MM.1S (cell line): ENCODE data around the gene LIMCH1.
"Not testable (repeated sequence)": the region's sequence is repeated elsewhere in the genome, so short reads cannot be mapped to it uniquely, and the experiment has no call there.

Experiments
- DNase-seq: peaks from one replicate; pipeline ENCODE4 v3.0.0-alpha.2; 2015
- H2AFZ ChIP-seq: fragments of 300-600 bp; sonication (generic); 2 replicates; pipeline ENCODE4 v1.6.0; 2016; ENCODE audit warnings: antibody characterized with exemption, low read length
- H3F3A ChIP-seq: fragments of 300-600 bp; sonication (generic); 2 replicates; pipeline ENCODE4 v1.6.1; 2016; ENCODE audit warnings: mild to moderate bottlenecking, antibody characterized with exemption, low read length, moderate library complexity, mixed read lengths; ENCODE audit not compliant: insufficient read depth
- H3K27ac ChIP-seq: fragments of 300-600 bp; sonication (generic); 2 replicates; pipeline ENCODE4 v1.5.1; 2016; ENCODE audit warnings: mild to moderate bottlenecking, low read length
- H3K27me3 ChIP-seq: fragments of 300-600 bp; sonication (generic); replicated peaks from 2 replicates; pipeline ENCODE4 v1.6.0; 2016; ENCODE audit warnings: low read length; ENCODE audit not compliant: insufficient read depth
- H3K36me3 ChIP-seq: fragments of 300-600 bp; sonication (generic); replicated peaks from 2 replicates; pipeline ENCODE4 v1.6.1; 2016; ENCODE audit warnings: mild to moderate bottlenecking, low read length, mixed read lengths; ENCODE audit not compliant: insufficient read depth
- H3K4me1 ChIP-seq: fragments of 300-600 bp; sonication (generic); 2 replicates; pipeline ENCODE4 v1.6.1; 2016; ENCODE audit warnings: low read length, mixed read lengths
- H3K4me2 ChIP-seq: fragments of 300-600 bp; sonication (generic); 2 replicates; pipeline ENCODE4 v1.6.0; 2016; ENCODE audit warnings: low read depth, low read length
- H3K4me3 ChIP-seq: fragments of 300-600 bp; sonication (generic); 2 replicates; pipeline ENCODE4 v1.5.1; 2016; ENCODE audit warnings: low read length, mixed read lengths
- H3K79me2 ChIP-seq: fragments of 300-600 bp; sonication (generic); 2 replicates; pipeline ENCODE4 v1.6.1; 2016; ENCODE audit warnings: mixed run types, low read length, mixed read lengths
- H3K9ac ChIP-seq: fragments of 300-600 bp; sonication (generic); 2 replicates; pipeline ENCODE4 v1.6.1; 2016; ENCODE audit warnings: low read length, mixed read lengths
- H3K9me2 ChIP-seq: fragments of 300-600 bp; sonication (generic); replicated peaks from 2 replicates; pipeline ENCODE4 v1.6.1; 2016; ENCODE audit warnings: mild to moderate bottlenecking, low read length, mixed read lengths; ENCODE audit not compliant: insufficient read depth
- H3K9me3 ChIP-seq: fragments of 300-600 bp; sonication (generic); replicated peaks from 2 replicates; pipeline ENCODE4 v1.6.1; 2016; ENCODE audit warnings: mild to moderate bottlenecking, low read length, mixed read lengths; ENCODE audit not compliant: insufficient read depth
- H4K20me1 ChIP-seq: fragments of 300-600 bp; sonication (generic); 2 replicates; pipeline ENCODE4 v1.6.1; 2016; ENCODE audit warnings: mild to moderate bottlenecking, low read length, moderate library complexity, mixed read lengths; ENCODE audit not compliant: insufficient read depth
- EZH2 ChIP-seq: fragments of 300-600 bp; sonication (generic); optimal IDR thresholded peaks from 2 replicates; pipeline ENCODE3; 2017; ENCODE audit warnings: low read depth, mild to moderate bottlenecking, antibody characterized with exemption, low read length, mixed read lengths
- EZH2phosphoT487 ChIP-seq: fragments of 300-600 bp; sonication (generic); IDR thresholded peaks from 2 replicates; pipeline ENCODE4 v1.6.1; 2018; ENCODE audit warnings: antibody characterized with exemption, low read length
- TF ChIP-seq, protein P1 (sequence below): fragments of 300-600 bp; sonication (generic); IDR thresholded peaks from 2 replicates; pipeline ENCODE4 v1.5.1; 2016; ENCODE audit warnings: antibody characterized with exemption, low read length, mixed read lengths

Gene LIMCH1

GRCh38 chr4:41640906-41641305 is 102.9 kb downstream of the LIMCH1 start:
- Histone ChIP-seq H3K27ac (no peak overlapping the region), H3K4me2 (no peak overlapping the region), H3K9ac (no peak overlapping the region), H3F3A (no peaks in the 10 kb centered on the region), H3K9me2 (no peaks in the 10 kb centered on the region), H3K79me2 (no peaks in the 10 kb centered on the region), H3K27me3 (no peaks in the 10 kb centered on the region), H3K9me3 (no peaks in the 10 kb centered on the region), H3K4me3 (no peak overlapping the region), H4K20me1 (no peaks in the 10 kb centered on the region), H3K36me3 (no peaks in the 10 kb centered on the region), H2AFZ (no peak overlapping the region), H3K4me1 (0 out of 2 replicates have a peak, but pooled peaks cover 7% of the 10 kb centered on the region)
- no peak for DNase-seq
- TF ChIP-seq, protein P1, sequence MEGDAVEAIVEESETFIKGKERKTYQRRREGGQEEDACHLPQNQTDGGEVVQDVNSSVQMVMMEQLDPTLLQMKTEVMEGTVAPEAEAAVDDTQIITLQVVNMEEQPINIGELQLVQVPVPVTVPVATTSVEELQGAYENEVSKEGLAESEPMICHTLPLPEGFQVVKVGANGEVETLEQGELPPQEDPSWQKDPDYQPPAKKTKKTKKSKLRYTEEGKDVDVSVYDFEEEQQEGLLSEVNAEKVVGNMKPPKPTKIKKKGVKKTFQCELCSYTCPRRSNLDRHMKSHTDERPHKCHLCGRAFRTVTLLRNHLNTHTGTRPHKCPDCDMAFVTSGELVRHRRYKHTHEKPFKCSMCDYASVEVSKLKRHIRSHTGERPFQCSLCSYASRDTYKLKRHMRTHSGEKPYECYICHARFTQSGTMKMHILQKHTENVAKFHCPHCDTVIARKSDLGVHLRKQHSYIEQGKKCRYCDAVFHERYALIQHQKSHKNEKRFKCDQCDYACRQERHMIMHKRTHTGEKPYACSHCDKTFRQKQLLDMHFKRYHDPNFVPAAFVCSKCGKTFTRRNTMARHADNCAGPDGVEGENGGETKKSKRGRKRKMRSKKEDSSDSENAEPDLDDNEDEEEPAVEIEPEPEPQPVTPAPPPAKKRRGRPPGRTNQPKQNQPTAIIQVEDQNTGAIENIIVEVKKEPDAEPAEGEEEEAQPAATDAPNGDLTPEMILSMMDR, result no peak
- TF ChIP-seq EZH2 (no peak), EZH2phosphoT487 (no peak)

DNA sequence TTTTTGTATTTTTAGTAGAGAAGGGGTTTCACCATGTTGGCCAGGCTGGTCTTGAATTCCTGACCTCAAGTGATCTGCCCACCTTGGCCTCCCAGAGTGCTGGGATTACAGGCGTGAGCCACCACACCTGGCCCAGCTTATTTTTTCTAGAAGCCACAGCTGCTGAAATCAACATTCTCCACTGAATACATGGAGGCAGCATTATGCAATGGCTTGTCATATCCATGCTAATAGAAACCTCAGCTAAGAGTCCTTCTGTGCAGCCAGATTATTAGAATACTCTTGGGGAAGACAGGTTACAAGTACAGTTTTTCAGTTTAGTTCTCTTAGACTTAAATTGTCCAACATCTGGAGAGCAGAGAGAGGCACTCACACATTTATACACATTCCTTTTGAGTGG is 104.8 kb downstream of the LIMCH1 start:
- DNase-seq, H3K79me2 ChIP-seq, H3K9me3 ChIP-seq, H3K4me2 ChIP-seq, H3K9me2 ChIP-seq, H2AFZ ChIP-seq, H3F3A ChIP-seq, H3K9ac ChIP-seq, H3K4me3 ChIP-seq, H3K27me3 ChIP-seq, H3K36me3 ChIP-seq, H3K4me1 ChIP-seq, H4K20me1 ChIP-seq, H3K27ac ChIP-seq: not testable (repeated sequence)

GRCh38 chr4:41643331-41643730 is 105.4 kb downstream of the LIMCH1 start:
- no peak for DNase-seq

GRCh38 chr4:41644288-41644914 is 106.4 kb downstream of the LIMCH1 start:
- no peaks in the 10 kb centered on the region for H4K20me1 ChIP-seq
- H2AFZ ChIP-seq, result no peak overlapping the region
- no peaks in the 10 kb centered on the region for H3K79me2 ChIP-seq
- H3F3A ChIP-seq, result no peaks in the 10 kb centered on the region
- no peak overlapping the region for H3K27ac ChIP-seq
- H3K36me3 ChIP-seq, result no peaks in the 10 kb centered on the region
- no peaks in the 10 kb centered on the region for H3K27me3 ChIP-seq
- no peaks in the 10 kb centered on the region for H3K9me3 ChIP-seq
- H3K4me1 ChIP-seq, result 0 out of 2 replicates have a peak, but pooled peaks cover 7% of the 10 kb centered on the region
- H3K4me3 ChIP-seq, result no peak overlapping the region
- no peaks in the 10 kb centered on the region for H3K9me2 ChIP-seq
- H3K9ac ChIP-seq, result no peak overlapping the region
- TF ChIP-seq EZH2 (no peak), EZH2phosphoT487 (no peak)
- TF ChIP-seq, protein P1, result no peak
- no peak for DNase-seq
- H3K4me2 ChIP-seq, result no peak overlapping the region

More at GRCh38 chr4:41643331-41643730, 105.4 kb downstream of the LIMCH1 start:
- Histone ChIP-seq H2AFZ (no peak overlapping the region), H3K9ac (no peak overlapping the region), H3K27me3 (no peaks in the 10 kb centered on the region), H3K9me3 (no peaks in the 10 kb centered on the region), H3F3A (no peaks in the 10 kb centered on the region), H3K4me3 (no peak overlapping the region), H3K4me2 (no peak overlapping the region), H4K20me1 (no peaks in the 10 kb centered on the region), H3K27ac (no peak overlapping the region), H3K9me2 (no peaks in the 10 kb centered on the region), H3K79me2 (no peaks in the 10 kb centered on the region), H3K36me3 (no peaks in the 10 kb centered on the region), H3K4me1 (0 out of 2 replicates have a peak, but pooled peaks cover 7% of the 10 kb centered on the region)
- TF ChIP-seq, protein P1, result no peak
- no peak for TF ChIP-seq EZH2
